ENCODE data around the gene SPIRE1. TPM values are rescaled to one million over a fixed set of nuclear protein-coding genes. Genes with fewer than 3 reads are reported as not detected.

Gene SPIRE1
- total and polyA plus RNA-seq, 4 donors = 0.29 to 5.7 (median 3.2) TPM

- Histone ChIP-seq H3K27me3 (ENCODE audit: control insufficient read depth in 4 of 4, insufficient read depth in 4 of 4, low read length in 3 of 4) (no peaks in the 10 kb centered on the region), H3K9me3 (ENCODE audit: control insufficient read depth in 4 of 4, low read length in 3 of 4) (peaks cover 0 to 5% (median 2%) of the 10 kb centered on the region in 4 donors), H3K4me3 (ENCODE audit: low read depth in 1 of 3, low read length in 3 of 3) (no peak overlapping the region), H3K36me3 (ENCODE audit: control insufficient read depth in 4 of 4, insufficient read depth in 3 of 4, low read depth in 1 of 4, low read length in 3 of 4) (peaks cover 2 to 16% (median 10%) of the 10 kb centered on the region in 4 donors), H3K27ac (ENCODE audit: low read depth in 1 of 2, low read length in 2 of 2) (no peak overlapping the region), H3K9ac (ENCODE audit: low read depth in 1 of 2, low read length in 2 of 2) (no peak overlapping the region), H3K4me1 (ENCODE audit: control insufficient read depth in 4 of 4, insufficient read depth in 4 of 4, low read length in 3 of 4) (no peaks in the 10 kb centered on the region)
- DNase-seq (ENCODE audit: low spot score) = no peak
- 91% methylated on average over 27 of the region's 27 CpGs for WGBS
- TF ChIP-seq NR2F2 (IDR thresholded peaks at IDR 0.05) (no peak), MAX (IDR thresholded peaks at IDR 0.05) (no peak), RXRA (IDR thresholded peaks at IDR 0.05) (no peak), JUND (IDR thresholded peaks at IDR 0.05) (no peak), YY1 (IDR thresholded peaks at IDR 0.05) (no peak), SP1 (IDR thresholded peaks at IDR 0.05) (no peak), EGR1 (IDR thresholded peaks at IDR 0.05; ENCODE audit: low read depth in 2 of 2) (no peak)
- TF ChIP-seq, protein P1, sequence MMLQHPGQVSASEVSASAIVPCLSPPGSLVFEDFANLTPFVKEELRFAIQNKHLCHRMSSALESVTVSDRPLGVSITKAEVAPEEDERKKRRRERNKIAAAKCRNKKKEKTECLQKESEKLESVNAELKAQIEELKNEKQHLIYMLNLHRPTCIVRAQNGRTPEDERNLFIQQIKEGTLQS (IDR thresholded peaks at IDR 0.05) = no peak
- TF ChIP-seq, protein P2, sequence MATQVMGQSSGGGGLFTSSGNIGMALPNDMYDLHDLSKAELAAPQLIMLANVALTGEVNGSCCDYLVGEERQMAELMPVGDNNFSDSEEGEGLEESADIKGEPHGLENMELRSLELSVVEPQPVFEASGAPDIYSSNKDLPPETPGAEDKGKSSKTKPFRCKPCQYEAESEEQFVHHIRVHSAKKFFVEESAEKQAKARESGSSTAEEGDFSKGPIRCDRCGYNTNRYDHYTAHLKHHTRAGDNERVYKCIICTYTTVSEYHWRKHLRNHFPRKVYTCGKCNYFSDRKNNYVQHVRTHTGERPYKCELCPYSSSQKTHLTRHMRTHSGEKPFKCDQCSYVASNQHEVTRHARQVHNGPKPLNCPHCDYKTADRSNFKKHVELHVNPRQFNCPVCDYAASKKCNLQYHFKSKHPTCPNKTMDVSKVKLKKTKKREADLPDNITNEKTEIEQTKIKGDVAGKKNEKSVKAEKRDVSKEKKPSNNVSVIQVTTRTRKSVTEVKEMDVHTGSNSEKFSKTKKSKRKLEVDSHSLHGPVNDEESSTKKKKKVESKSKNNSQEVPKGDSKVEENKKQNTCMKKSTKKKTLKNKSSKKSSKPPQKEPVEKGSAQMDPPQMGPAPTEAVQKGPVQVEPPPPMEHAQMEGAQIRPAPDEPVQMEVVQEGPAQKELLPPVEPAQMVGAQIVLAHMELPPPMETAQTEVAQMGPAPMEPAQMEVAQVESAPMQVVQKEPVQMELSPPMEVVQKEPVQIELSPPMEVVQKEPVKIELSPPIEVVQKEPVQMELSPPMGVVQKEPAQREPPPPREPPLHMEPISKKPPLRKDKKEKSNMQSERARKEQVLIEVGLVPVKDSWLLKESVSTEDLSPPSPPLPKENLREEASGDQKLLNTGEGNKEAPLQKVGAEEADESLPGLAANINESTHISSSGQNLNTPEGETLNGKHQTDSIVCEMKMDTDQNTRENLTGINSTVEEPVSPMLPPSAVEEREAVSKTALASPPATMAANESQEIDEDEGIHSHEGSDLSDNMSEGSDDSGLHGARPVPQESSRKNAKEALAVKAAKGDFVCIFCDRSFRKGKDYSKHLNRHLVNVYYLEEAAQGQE (IDR thresholded peaks at IDR 0.05) = no peak
Observed at GRCh38 chr18:12449051-12449785, 208.7 kb downstream of the SPIRE1 start.

DNA sequence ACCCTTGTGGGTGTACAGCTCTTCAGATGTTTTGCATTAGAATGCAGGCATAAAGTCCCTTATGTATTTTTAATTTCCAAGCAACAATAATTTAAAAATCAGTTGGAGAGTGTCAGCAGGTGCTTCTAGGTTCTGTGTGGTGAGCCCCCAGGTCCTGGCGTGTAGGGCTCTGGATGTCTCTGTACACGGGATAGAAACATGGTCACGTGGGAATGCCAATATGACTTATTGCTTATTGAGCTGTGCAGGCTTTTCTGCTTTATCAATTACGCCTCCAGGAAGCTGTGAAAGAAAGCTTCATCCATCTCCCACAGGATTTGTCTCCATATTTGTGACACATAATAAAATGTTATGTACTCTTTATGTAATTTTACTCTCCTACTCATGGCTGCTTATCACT, 212.4 kb downstream of the SPIRE1 start:
- H3K4me3 ChIP-seq (ENCODE audit: low read depth in 1 of 3, low read length in 3 of 3) = no peak overlapping the region
- no peak for TF ChIP-seq HNF4G (IDR thresholded peaks at IDR 0.05)
- TF ChIP-seq FOXA2 (IDR thresholded peaks at IDR 0.05) = no peak
- no peak for TF ChIP-seq JUND (IDR thresholded peaks at IDR 0.05)
- TF ChIP-seq, protein P1 (IDR thresholded peaks at IDR 0.05) = no peak
- TF ChIP-seq CTCF (IDR thresholded peaks at IDR 0.05; ENCODE audit: low read depth, low read length, missing input control) = no peak
- no peak for TF ChIP-seq RAD21 (IDR thresholded peaks at IDR 0.05)
- TF ChIP-seq GABPA (IDR thresholded peaks at IDR 0.05 in 1 of 2, conservative IDR thresholded peaks at IDR 0.05 in 1 of 2) = no peak
- no peak for TF ChIP-seq MAX (IDR thresholded peaks at IDR 0.05)
- TF ChIP-seq HNF4A (conservative IDR thresholded peaks at IDR 0.05) = no peak
- no peak for TF ChIP-seq EGR1 (IDR thresholded peaks at IDR 0.05; ENCODE audit: low read depth in 2 of 2)
- TF ChIP-seq YY1 (IDR thresholded peaks at IDR 0.05) = no peak
- TF ChIP-seq NR2F2 (IDR thresholded peaks at IDR 0.05) = no peak
- TF ChIP-seq, protein P3, sequence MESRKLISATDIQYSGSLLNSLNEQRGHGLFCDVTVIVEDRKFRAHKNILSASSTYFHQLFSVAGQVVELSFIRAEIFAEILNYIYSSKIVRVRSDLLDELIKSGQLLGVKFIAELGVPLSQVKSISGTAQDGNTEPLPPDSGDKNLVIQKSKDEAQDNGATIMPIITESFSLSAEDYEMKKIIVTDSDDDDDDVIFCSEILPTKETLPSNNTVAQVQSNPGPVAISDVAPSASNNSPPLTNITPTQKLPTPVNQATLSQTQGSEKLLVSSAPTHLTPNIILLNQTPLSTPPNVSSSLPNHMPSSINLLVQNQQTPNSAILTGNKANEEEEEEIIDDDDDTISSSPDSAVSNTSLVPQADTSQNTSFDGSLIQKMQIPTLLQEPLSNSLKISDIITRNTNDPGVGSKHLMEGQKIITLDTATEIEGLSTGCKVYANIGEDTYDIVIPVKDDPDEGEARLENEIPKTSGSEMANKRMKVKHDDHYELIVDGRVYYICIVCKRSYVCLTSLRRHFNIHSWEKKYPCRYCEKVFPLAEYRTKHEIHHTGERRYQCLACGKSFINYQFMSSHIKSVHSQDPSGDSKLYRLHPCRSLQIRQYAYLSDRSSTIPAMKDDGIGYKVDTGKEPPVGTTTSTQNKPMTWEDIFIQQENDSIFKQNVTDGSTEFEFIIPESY (IDR thresholded peaks at IDR 0.05) = no peak
- peaks cover 0 to 10% (median 6%) of the 10 kb centered on the region in 4 donors for H3K36me3 ChIP-seq (ENCODE audit: control insufficient read depth in 4 of 4, insufficient read depth in 3 of 4, low read depth in 1 of 4, low read length in 3 of 4)
- H3K27ac ChIP-seq (ENCODE audit: low read depth in 1 of 2, low read length in 2 of 2) = no peak overlapping the region
- no peaks in the 10 kb centered on the region for H3K4me1 ChIP-seq (ENCODE audit: control insufficient read depth in 4 of 4, insufficient read depth in 4 of 4, low read length in 3 of 4)
- H3K27me3 ChIP-seq (ENCODE audit: control insufficient read depth in 4 of 4, insufficient read depth in 4 of 4, low read length in 3 of 4) = no peaks in the 10 kb centered on the region
- WGBS = 95% methylated on average over 4 of the region's 4 CpGs
- H3K9ac ChIP-seq (ENCODE audit: low read depth in 1 of 2, low read length in 2 of 2) = no peak overlapping the region
- no peak for DNase-seq (ENCODE audit: low spot score)
- H3K9me3 ChIP-seq (ENCODE audit: control insufficient read depth in 4 of 4, low read length in 3 of 4) = peaks cover 0 to 8% (median 5%) of the 10 kb centered on the region in 4 donors
